Measurements from ENCODE around the gene TRIP10. TPM values are rescaled to one million over a fixed set of nuclear protein-coding genes. Genes with fewer than 3 reads are reported as not detected.

TRIP10 gene
- total and polyA plus RNA-seq, 2 of the 13 experiments (the other 11 are each of a cell fraction or from before 2014, with no cell fraction given): 32.5 to 33.2 TPM

DNA sequence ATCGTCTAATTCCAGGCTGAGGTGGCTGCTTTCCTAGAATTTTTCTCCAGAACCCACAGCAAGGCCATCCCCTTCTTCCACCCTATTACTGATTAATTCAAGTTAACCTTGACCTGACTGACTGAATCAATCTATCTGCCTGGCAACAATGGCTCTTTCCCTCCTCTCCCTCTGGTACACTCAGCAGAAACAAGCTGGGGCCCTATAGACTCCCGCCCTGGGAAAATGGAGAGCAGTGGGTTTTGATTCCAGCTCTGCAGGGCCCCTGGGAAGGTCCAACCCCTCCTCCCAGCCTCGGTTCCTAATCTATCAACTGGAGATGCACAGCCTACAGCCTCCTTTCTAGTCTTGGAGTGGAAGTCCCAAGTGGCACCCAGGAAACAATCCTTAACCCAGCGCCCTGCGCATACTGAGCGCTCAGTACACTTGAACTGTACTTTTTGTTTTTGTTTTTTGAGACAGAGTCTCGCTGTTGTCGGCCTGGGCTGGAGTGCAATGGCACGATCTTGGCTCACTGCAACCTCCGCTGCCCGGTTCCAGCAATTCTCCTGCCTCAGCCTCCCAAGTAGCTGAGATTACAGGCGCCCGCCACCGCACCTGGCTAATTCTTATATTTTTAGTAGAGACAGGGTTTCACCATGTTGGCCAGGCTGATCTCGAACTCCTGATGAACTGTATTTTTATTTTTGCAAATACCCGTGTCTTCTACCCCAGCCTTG is 13.8 kb upstream of the TRIP10 start (continued):
- TF ChIP-seq GTF3A (CRISPR knock-in tag; conservative IDR thresholded peaks at IDR 0.05) (no peak), ESRRA (CRISPR knock-in tag; IDR thresholded peaks at IDR 0.05; ENCODE audit: low read depth) (no peak), PPARG (CRISPR knock-in tag; conservative IDR thresholded peaks at IDR 0.05) (peak; percentile 30), ZNF24 (IDR thresholded peaks at IDR 0.05) (no peak), FIP1L1 (IDR thresholded peaks at IDR 0.05; ENCODE audit: borderline replicate concordance, insufficient read depth, low read depth, low read length) (no peak), RXRA (CRISPR knock-in tag; IDR thresholded peaks at IDR 0.05) (peak; percentile 67; the same call in 1 of the 2 replicates), SP4 (CRISPR knock-in tag; IDR thresholded peaks at IDR 0.05) (no peak)
- TF ChIP-seq, protein P1, sequence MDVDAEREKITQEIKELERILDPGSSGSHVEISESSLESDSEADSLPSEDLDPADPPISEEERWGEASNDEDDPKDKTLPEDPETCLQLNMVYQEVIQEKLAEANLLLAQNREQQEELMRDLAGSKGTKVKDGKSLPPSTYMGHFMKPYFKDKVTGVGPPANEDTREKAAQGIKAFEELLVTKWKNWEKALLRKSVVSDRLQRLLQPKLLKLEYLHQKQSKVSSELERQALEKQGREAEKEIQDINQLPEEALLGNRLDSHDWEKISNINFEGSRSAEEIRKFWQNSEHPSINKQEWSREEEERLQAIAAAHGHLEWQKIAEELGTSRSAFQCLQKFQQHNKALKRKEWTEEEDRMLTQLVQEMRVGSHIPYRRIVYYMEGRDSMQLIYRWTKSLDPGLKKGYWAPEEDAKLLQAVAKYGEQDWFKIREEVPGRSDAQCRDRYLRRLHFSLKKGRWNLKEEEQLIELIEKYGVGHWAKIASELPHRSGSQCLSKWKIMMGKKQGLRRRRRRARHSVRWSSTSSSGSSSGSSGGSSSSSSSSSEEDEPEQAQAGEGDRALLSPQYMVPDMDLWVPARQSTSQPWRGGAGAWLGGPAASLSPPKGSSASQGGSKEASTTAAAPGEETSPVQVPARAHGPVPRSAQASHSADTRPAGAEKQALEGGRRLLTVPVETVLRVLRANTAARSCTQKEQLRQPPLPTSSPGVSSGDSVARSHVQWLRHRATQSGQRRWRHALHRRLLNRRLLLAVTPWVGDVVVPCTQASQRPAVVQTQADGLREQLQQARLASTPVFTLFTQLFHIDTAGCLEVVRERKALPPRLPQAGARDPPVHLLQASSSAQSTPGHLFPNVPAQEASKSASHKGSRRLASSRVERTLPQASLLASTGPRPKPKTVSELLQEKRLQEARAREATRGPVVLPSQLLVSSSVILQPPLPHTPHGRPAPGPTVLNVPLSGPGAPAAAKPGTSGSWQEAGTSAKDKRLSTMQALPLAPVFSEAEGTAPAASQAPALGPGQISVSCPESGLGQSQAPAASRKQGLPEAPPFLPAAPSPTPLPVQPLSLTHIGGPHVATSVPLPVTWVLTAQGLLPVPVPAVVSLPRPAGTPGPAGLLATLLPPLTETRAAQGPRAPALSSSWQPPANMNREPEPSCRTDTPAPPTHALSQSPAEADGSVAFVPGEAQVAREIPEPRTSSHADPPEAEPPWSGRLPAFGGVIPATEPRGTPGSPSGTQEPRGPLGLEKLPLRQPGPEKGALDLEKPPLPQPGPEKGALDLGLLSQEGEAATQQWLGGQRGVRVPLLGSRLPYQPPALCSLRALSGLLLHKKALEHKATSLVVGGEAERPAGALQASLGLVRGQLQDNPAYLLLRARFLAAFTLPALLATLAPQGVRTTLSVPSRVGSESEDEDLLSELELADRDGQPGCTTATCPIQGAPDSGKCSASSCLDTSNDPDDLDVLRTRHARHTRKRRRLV (CRISPR knock-in tag; IDR thresholded peaks at IDR 0.05): no peak
- TF ChIP-seq, protein P2, sequence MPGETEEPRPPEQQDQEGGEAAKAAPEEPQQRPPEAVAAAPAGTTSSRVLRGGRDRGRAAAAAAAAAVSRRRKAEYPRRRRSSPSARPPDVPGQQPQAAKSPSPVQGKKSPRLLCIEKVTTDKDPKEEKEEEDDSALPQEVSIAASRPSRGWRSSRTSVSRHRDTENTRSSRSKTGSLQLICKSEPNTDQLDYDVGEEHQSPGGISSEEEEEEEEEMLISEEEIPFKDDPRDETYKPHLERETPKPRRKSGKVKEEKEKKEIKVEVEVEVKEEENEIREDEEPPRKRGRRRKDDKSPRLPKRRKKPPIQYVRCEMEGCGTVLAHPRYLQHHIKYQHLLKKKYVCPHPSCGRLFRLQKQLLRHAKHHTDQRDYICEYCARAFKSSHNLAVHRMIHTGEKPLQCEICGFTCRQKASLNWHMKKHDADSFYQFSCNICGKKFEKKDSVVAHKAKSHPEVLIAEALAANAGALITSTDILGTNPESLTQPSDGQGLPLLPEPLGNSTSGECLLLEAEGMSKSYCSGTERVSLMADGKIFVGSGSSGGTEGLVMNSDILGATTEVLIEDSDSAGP (CRISPR knock-in tag; IDR thresholded peaks at IDR 0.05; ENCODE audit: borderline replicate concordance): 0 out of 2 replicates have a peak, but pooled peaks have one; percentile 31
- TF ChIP-seq, protein P3, sequence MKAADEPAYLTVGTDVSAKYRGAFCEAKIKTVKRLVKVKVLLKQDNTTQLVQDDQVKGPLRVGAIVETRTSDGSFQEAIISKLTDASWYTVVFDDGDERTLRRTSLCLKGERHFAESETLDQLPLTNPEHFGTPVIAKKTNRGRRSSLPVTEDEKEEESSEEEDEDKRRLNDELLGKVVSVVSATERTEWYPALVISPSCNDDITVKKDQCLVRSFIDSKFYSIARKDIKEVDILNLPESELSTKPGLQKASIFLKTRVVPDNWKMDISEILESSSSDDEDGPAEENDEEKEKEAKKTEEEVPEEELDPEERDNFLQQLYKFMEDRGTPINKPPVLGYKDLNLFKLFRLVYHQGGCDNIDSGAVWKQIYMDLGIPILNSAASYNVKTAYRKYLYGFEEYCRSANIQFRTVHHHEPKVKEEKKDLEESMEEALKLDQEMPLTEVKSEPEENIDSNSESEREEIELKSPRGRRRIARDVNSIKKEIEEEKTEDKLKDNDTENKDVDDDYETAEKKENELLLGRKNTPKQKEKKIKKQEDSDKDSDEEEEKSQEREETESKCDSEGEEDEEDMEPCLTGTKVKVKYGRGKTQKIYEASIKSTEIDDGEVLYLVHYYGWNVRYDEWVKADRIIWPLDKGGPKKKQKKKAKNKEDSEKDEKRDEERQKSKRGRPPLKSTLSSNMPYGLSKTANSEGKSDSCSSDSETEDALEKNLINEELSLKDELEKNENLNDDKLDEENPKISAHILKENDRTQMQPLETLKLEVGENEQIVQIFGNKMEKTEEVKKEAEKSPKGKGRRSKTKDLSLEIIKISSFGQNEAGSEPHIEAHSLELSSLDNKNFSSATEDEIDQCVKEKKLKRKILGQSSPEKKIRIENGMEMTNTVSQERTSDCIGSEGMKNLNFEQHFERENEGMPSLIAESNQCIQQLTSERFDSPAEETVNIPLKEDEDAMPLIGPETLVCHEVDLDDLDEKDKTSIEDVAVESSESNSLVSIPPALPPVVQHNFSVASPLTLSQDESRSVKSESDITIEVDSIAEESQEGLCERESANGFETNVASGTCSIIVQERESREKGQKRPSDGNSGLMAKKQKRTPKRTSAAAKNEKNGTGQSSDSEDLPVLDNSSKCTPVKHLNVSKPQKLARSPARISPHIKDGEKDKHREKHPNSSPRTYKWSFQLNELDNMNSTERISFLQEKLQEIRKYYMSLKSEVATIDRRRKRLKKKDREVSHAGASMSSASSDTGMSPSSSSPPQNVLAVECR (CRISPR knock-in tag; IDR thresholded peaks at IDR 0.05; ENCODE audit: borderline replicate concordance): peak; percentile 39; the same call in 1 of the 2 replicates
- TF ChIP-seq, protein P4, sequence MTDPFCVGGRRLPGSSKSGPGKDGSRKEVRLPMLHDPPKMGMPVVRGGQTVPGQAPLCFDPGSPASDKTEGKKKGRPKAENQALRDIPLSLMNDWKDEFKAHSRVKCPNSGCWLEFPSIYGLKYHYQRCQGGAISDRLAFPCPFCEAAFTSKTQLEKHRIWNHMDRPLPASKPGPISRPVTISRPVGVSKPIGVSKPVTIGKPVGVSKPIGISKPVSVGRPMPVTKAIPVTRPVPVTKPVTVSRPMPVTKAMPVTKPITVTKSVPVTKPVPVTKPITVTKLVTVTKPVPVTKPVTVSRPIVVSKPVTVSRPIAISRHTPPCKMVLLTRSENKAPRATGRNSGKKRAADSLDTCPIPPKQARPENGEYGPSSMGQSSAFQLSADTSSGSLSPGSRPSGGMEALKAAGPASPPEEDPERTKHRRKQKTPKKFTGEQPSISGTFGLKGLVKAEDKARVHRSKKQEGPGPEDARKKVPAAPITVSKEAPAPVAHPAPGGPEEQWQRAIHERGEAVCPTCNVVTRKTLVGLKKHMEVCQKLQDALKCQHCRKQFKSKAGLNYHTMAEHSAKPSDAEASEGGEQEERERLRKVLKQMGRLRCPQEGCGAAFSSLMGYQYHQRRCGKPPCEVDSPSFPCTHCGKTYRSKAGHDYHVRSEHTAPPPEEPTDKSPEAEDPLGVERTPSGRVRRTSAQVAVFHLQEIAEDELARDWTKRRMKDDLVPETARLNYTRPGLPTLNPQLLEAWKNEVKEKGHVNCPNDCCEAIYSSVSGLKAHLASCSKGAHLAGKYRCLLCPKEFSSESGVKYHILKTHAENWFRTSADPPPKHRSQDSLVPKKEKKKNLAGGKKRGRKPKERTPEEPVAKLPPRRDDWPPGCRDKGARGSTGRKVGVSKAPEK (CRISPR knock-in tag; IDR thresholded peaks at IDR 0.05; ENCODE audit: borderline replicate concordance): no peak
- TF ChIP-seq, protein P5, sequence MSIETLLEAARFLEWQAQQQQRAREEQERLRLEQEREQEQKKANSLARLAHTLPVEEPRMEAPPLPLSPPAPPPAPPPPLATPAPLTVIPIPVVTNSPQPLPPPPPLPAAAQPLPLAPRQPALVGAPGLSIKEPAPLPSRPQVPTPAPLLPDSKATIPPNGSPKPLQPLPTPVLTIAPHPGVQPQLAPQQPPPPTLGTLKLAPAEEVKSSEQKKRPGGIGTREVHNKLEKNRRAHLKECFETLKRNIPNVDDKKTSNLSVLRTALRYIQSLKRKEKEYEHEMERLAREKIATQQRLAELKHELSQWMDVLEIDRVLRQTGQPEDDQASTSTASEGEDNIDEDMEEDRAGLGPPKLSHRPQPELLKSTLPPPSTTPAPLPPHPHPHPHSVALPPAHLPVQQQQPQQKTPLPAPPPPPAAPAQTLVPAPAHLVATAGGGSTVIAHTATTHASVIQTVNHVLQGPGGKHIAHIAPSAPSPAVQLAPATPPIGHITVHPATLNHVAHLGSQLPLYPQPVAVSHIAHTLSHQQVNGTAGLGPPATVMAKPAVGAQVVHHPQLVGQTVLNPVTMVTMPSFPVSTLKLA (IDR thresholded peaks at IDR 0.05): no peak

Data from HepG2 (cell line).